SU-DHL-6 (cell line): Measurements from ENCODE around the gene INA.

Experiments used
- H2AFZ ChIP-seq: fragments of 200-600 bp; sonication (generic); 2 replicates; pipeline ENCODE4 v1.6.1; 2014; ENCODE audit warnings: low read depth, mild to moderate bottlenecking, moderate library complexity, mixed read lengths, antibody characterized with exemption, low read length; ENCODE audit not compliant: severe bottlenecking
- H3F3A ChIP-seq: fragments of 200-600 bp; shearing (Covaris generic); 2 replicates; pipeline ENCODE4 v1.6.0; 2016; ENCODE audit warnings: antibody characterized with exemption, mild to moderate bottlenecking; ENCODE audit not compliant: insufficient read depth
- H3K27ac ChIP-seq: fragments of 200-600 bp; sonication (generic); 2 replicates; pipeline ENCODE4 v1.5.1; 2016; ENCODE audit warnings: low read depth, mild to moderate bottlenecking, low read length, moderate library complexity, mixed read lengths
- H3K27me3 ChIP-seq: fragments of 200-600 bp; sonication (generic), shearing (Covaris generic); 2 replicates; pipeline ENCODE4 v1.6.0; 2014; ENCODE audit warnings: mild to moderate bottlenecking, low read length
- H3K36me3 ChIP-seq: fragments of 200-600 bp; sonication (generic); 2 replicates; pipeline ENCODE4 v1.6.1; 2014; ENCODE audit warnings: mild to moderate bottlenecking, low read length, mixed read lengths
- H3K4me2 ChIP-seq: fragments of 300-600, 200-600 bp; shearing (Covaris generic), sonication (generic); 2 replicates; pipeline ENCODE4 v1.6.0; 2014; ENCODE audit warnings: low read length, low read depth, mild to moderate bottlenecking; ENCODE audit not compliant: poor library complexity, severe bottlenecking
- H3K4me3 ChIP-seq: fragments of 200-600 bp; sonication (generic); 2 replicates; pipeline ENCODE4 v1.5.1; 2014; ENCODE audit warnings: antibody characterized with exemption, low read length, mild to moderate bottlenecking, mixed read lengths; ENCODE audit not compliant: insufficient read depth, poor library complexity, severe bottlenecking
- H3K79me2 ChIP-seq: fragments of 200-600 bp; sonication (generic); 2 replicates; pipeline ENCODE4 v1.6.1; 2014; ENCODE audit warnings: mild to moderate bottlenecking, low read length, moderate library complexity; ENCODE audit not compliant: insufficient read depth
- H3K9ac ChIP-seq: fragments of 200-600 bp; sonication (generic); 2 replicates; pipeline ENCODE4 v1.7.0; 2014; ENCODE audit warnings: mild to moderate bottlenecking, low read length
- H3K9me2 ChIP-seq: fragments of 200-600 bp; sonication (generic); replicated peaks from 2 replicates; pipeline ENCODE4 v1.6.1; 2014; ENCODE audit warnings: low read length; ENCODE audit not compliant: insufficient read depth
- H3K9me3 ChIP-seq: fragments of 200-600 bp; sonication (generic); 2 replicates; pipeline ENCODE4 v1.6.1; 2014; ENCODE audit warnings: low read length, mixed read lengths; ENCODE audit not compliant: insufficient read depth
- H4K20me1 ChIP-seq: fragments of 200-600 bp; sonication (generic); 2 replicates; pipeline ENCODE4 v1.6.1; 2014; ENCODE audit warnings: low read depth, mild to moderate bottlenecking, antibody characterized with exemption, low read length, moderate library complexity, mixed read lengths
- EZH2phosphoT487 ChIP-seq: fragments of 200-600 bp; sonication (generic), shearing (Covaris generic); conservative IDR thresholded peaks from 2 replicates; pipeline ENCODE4 v1.6.1; 2018; ENCODE audit warnings: mild to moderate bottlenecking, antibody characterized with exemption, low read length, moderate library complexity, mixed read lengths
- TF ChIP-seq, protein P1 (sequence below): fragments of 200-600 bp; sonication (generic); IDR thresholded peaks from one replicate; pipeline ENCODE4 v1.5.1; 2017; ENCODE audit warnings: antibody characterized with exemption, mild to moderate bottlenecking, low read length, moderate library complexity; ENCODE audit not compliant: insufficient read depth, poor library complexity, severe bottlenecking

Gene INA

GRCh38 chr10:103282961-103283360, 6.0 kb downstream of the INA start:
- Histone ChIP-seq H3K36me3 (no peaks in the 10 kb centered on the region), H3K79me2 (no peaks in the 10 kb centered on the region), H3K4me2 (no peak overlapping the region), H3K27me3 (no peaks in the 10 kb centered on the region), H4K20me1 (no peaks in the 10 kb centered on the region), H3F3A (no peaks in the 10 kb centered on the region), H2AFZ (no peak overlapping the region), H3K27ac (no peak overlapping the region), H3K9me3 (no peaks in the 10 kb centered on the region), H3K9me2 (no peaks in the 10 kb centered on the region), H3K4me3 (no peak overlapping the region), H3K9ac (no peak overlapping the region)
- no peak for TF ChIP-seq EZH2phosphoT487
- TF ChIP-seq, protein P1, sequence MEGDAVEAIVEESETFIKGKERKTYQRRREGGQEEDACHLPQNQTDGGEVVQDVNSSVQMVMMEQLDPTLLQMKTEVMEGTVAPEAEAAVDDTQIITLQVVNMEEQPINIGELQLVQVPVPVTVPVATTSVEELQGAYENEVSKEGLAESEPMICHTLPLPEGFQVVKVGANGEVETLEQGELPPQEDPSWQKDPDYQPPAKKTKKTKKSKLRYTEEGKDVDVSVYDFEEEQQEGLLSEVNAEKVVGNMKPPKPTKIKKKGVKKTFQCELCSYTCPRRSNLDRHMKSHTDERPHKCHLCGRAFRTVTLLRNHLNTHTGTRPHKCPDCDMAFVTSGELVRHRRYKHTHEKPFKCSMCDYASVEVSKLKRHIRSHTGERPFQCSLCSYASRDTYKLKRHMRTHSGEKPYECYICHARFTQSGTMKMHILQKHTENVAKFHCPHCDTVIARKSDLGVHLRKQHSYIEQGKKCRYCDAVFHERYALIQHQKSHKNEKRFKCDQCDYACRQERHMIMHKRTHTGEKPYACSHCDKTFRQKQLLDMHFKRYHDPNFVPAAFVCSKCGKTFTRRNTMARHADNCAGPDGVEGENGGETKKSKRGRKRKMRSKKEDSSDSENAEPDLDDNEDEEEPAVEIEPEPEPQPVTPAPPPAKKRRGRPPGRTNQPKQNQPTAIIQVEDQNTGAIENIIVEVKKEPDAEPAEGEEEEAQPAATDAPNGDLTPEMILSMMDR: no peak

DNA sequence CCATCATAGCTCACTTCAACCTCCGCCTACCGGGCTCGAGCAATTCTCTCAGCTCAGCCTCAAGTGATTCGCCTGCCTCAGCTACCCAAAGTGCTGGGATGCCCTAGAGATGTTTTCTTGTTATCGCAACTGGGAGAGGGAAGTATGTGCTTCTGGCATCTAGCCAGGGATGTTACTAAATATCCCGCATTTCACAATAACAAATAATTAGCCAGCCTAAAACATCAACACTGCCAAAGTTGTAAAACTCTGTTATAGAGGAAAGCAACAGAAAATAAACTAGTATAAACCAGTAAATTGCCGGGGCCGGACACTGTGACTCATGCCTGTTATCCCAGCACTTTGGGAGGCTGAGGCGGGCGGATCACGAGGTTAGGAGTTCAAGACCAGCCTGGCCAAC, 7.2 kb downstream of the INA start:
- Histone ChIP-seq H3K4me2 (no peak overlapping the region), H4K20me1 (no peaks in the 10 kb centered on the region), H3K27ac (no peak overlapping the region), H3F3A (no peaks in the 10 kb centered on the region), H3K27me3 (no peaks in the 10 kb centered on the region), H3K9me3 (no peaks in the 10 kb centered on the region), H3K4me3 (no peak overlapping the region), H2AFZ (no peak overlapping the region), H3K9me2 (no peaks in the 10 kb centered on the region), H3K79me2 (no peaks in the 10 kb centered on the region), H3K36me3 (no peaks in the 10 kb centered on the region), H3K9ac (no peak overlapping the region)
- TF ChIP-seq, protein P1: no peak
- no peak for TF ChIP-seq EZH2phosphoT487

GRCh38 chr10:103287992-103288391, 11.1 kb downstream of the INA start:
- Histone ChIP-seq H3K4me3 (no peak overlapping the region), H3F3A (no peaks in the 10 kb centered on the region), H3K9me3 (no peaks in the 10 kb centered on the region), H3K27ac (no peak overlapping the region), H4K20me1 (no peaks in the 10 kb centered on the region), H3K36me3 (no peaks in the 10 kb centered on the region), H3K9ac (no peak overlapping the region), H3K4me2 (no peak overlapping the region), H3K27me3 (no peaks in the 10 kb centered on the region), H3K79me2 (no peaks in the 10 kb centered on the region), H2AFZ (no peak overlapping the region), H3K9me2 (no peaks in the 10 kb centered on the region)
- TF ChIP-seq, protein P1: no peak
- TF ChIP-seq EZH2phosphoT487: no peak
